HepG2 (cell line): Measurements from ENCODE around the gene STARD10. TPM values are rescaled to one million over a fixed set of nuclear protein-coding genes. Genes with fewer than 3 reads are reported as not detected.

Experiments
- BCLAF1 ChIP-seq: fragments of 450-650 bp; IDR thresholded peaks from 2 replicates; pipeline ENCODE4 v1.6.1; 2017; ENCODE audit warnings: mild to moderate bottlenecking
- ELF1 ChIP-seq: sonication (generic); formaldehyde crosslinking; IDR thresholded peaks from 2 replicates; pipeline ENCODE4 v1.4.0; 2020; ENCODE audit warnings: missing genetic modification reagents
- GRHL1 ChIP-seq: sonication (generic); formaldehyde crosslinking; conservative IDR thresholded peaks from 2 replicates; pipeline ENCODE4 v1.8.0; 2022; ENCODE audit warnings: missing genetic modification reagents
- JUND ChIP-seq: sonication (generic); formaldehyde crosslinking; IDR thresholded peaks from 2 replicates; pipeline ENCODE4 v1.8.0; 2022; ENCODE audit warnings: mild to moderate bottlenecking, missing genetic modification reagents
- KDM1A ChIP-seq: IDR thresholded peaks from 2 replicates; pipeline ENCODE4 v1.6.1; 2016; ENCODE audit warnings: missing compliant biosample characterization
- MAFF ChIP-seq: IDR thresholded peaks from 2 replicates; pipeline ENCODE4 v1.6.1; 2011; ENCODE audit warnings: low read depth, low read length, improper control_type of control experiment
- PCBP1 ChIP-seq: fragments of 200-400 bp; formaldehyde crosslinking; IDR thresholded peaks from 2 replicates; pipeline ENCODE4 v1.6.1; 2017; ENCODE audit warnings: mild to moderate bottlenecking, low read depth, low read length, borderline replicate concordance
- PCBP2 ChIP-seq: fragments of 200-400 bp; formaldehyde crosslinking; optimal IDR thresholded peaks from 2 replicates; pipeline ENCODE3; 2018; ENCODE audit warnings: low read length, low read depth; ENCODE audit not compliant: poor library complexity, severe bottlenecking
- POGK ChIP-seq: sonication (generic); formaldehyde crosslinking; conservative IDR thresholded peaks from 2 replicates; pipeline ENCODE4 v1.8.0; 2022; ENCODE audit warnings: mild to moderate bottlenecking, moderate library complexity, missing genetic modification reagents
- RFXAP ChIP-seq: sonication (generic); formaldehyde crosslinking; IDR thresholded peaks from 2 replicates; pipeline ENCODE4 v1.4.0; 2020; ENCODE audit warnings: missing genetic modification reagents, borderline replicate concordance
- SNAI1 ChIP-seq: sonication (generic); formaldehyde crosslinking; IDR thresholded peaks from 2 replicates; pipeline ENCODE4 v1.5.0; 2020; ENCODE audit warnings: mild to moderate bottlenecking, missing genetic modification reagents, borderline replicate concordance
- TEF ChIP-seq: sonication (generic); formaldehyde crosslinking; IDR thresholded peaks from 2 replicates; pipeline ENCODE4 v1.5.0; 2020; ENCODE audit warnings: missing genetic modification reagents
- ZNF230 ChIP-seq: sonication (generic); formaldehyde crosslinking; IDR thresholded peaks from 2 replicates; pipeline ENCODE4 v1.4.0; 2020; ENCODE audit warnings: mild to moderate bottlenecking, missing genetic modification reagents
- ZNF3 ChIP-seq: IDR thresholded peaks from 2 replicates; pipeline ENCODE4 v1.7.0; 2017; ENCODE audit warnings: inconsistent platforms
- ZNF329 ChIP-seq: sonication (generic); formaldehyde crosslinking; IDR thresholded peaks from 2 replicates; pipeline ENCODE4 v1.9.0; 2021; ENCODE audit warnings: low read depth, mild to moderate bottlenecking, missing genetic modification reagents
- ZNF660 ChIP-seq: sonication (generic); formaldehyde crosslinking; IDR thresholded peaks from 2 replicates; pipeline ENCODE4 v1.5.1; 2020; ENCODE audit warnings: mild to moderate bottlenecking, low read depth, missing genetic modification reagents, borderline replicate concordance
- ZNF7 ChIP-seq: IDR thresholded peaks from 2 replicates; pipeline ENCODE4 v1.6.1; 2016; ENCODE audit warnings: missing biosample characterization, missing genetic modification reagents
- ZNF703 ChIP-seq: sonication (generic); formaldehyde crosslinking; IDR thresholded peaks from 2 replicates; pipeline ENCODE4 v1.5.1; 2020; ENCODE audit warnings: missing genetic modification reagents, mild to moderate bottlenecking, moderate library complexity, borderline replicate concordance
- ZNF770 ChIP-seq: sonication (generic); formaldehyde crosslinking; IDR thresholded peaks from 2 replicates; pipeline ENCODE4 v1.5.0; 2020; ENCODE audit warnings: mild to moderate bottlenecking, missing genetic modification reagents
- polyA plus RNA-seq, 8 experiments: library from polyadenylated mRNA; depleted of rRNA in 3 of 8; stranded (reverse) in 7 of 8; unstranded in 1 of 8; fragments of >200 nt; fragmentation: Illumina TruSeq in 4 of 8; extraction: Trizol in 4 of 8; gene quantifications; 2 replicates each; pipeline versions ENCODE4 v1.2.1 to v1.2.3, GENCODE V29; 2011 to 2016; ENCODE audit warnings: low read depth in 4 of 8, missing spikeins in 1 of 8, mixed read lengths in 1 of 8; ENCODE audit not compliant: insufficient read depth in 1 of 8
- total RNA-seq, 5 experiments: library from RNA; depleted of rRNA; stranded (reverse); fragments of >200 nt; fragmentation: Illumina TruSeq; extraction: Trizol; gene quantifications; 2 replicates each; pipeline ENCODE4 v1.2.3, GENCODE V29; 2016; ENCODE audit warnings: low read depth in 1 of 5

Gene STARD10
- total and polyA plus RNA-seq, 2 of the 13 experiments (the other 11 are each of a cell fraction or from before 2014, with no cell fraction given): 260 to 341 TPM

GRCh38 chr11:72782081-72782920 lies 11.5 kb downstream of the STARD10 start (continued):
- 0 out of 2 replicates have a peak, but pooled peaks have one; percentile 20 for TF ChIP-seq JUND
- TF ChIP-seq MAFF: no peak
- TF ChIP-seq ZNF3 (CRISPR knock-in tag): no peak
- TF ChIP-seq GRHL1 (CRISPR knock-in tag): no peak
- no peak for TF ChIP-seq ZNF329 (CRISPR knock-in tag)
- TF ChIP-seq ZNF230 (CRISPR knock-in tag): no peak
- no peak; the same call in 1 of the 2 replicates for TF ChIP-seq ZNF660 (CRISPR knock-in tag)
- peak; percentile 77; the same call in 1 of the 2 replicates for TF ChIP-seq KDM1A
- no peak for TF ChIP-seq ZNF7 (CRISPR knock-in tag)
- no peak for TF ChIP-seq TEF
- TF ChIP-seq ZNF770 (CRISPR knock-in tag): peak; percentile 82
- TF ChIP-seq PCBP2: no peak
- TF ChIP-seq BCLAF1: no peak
- TF ChIP-seq SNAI1 (CRISPR knock-in tag): no peak
- peak; percentile 22; the same call in 1 of the 2 replicates for TF ChIP-seq RFXAP (CRISPR knock-in tag)
- peak; percentile 50; the same call in 1 of the 2 replicates for TF ChIP-seq PCBP1
- no peak for TF ChIP-seq POGK (CRISPR knock-in tag)
- no peak for TF ChIP-seq ZNF703 (CRISPR knock-in tag)
- no peak for TF ChIP-seq ELF1
